Peyer's patch (tissue), 4 donors: ENCODE measurements around the gene SMIM27.

Experiments
- CTCF ChIP-seq, 6 experiments: fragments of 450-650 bp in 4 of 6; fragments of 200-600 bp in 2 of 6; sonication (generic) in 1 of 6; IDR thresholded peaks; one replicate each; pipeline ENCODE4 v1.5.1; 2017 to 2019; ENCODE audit warnings: antibody characterized with exemption in 6 of 6, mild to moderate bottlenecking in 3 of 6, moderate library complexity in 1 of 6
- POLR2A ChIP-seq, 2 donors: fragments of 450-650 bp; IDR thresholded peaks; one replicate each; pipeline ENCODE4 v1.5.1; 2017; ENCODE audit warnings: antibody characterized with exemption in 2 of 2, mild to moderate bottlenecking in 2 of 2, moderate library complexity in 2 of 2

- no peak for TF ChIP-seq CTCF (IDR thresholded peaks at IDR 0.05)
- TF ChIP-seq POLR2A (IDR thresholded peaks at IDR 0.05) = no peak
These were observed 44.8 kb downstream of the SMIM27 start for GRCh38 chr9:32596936-32597335.
